Tibial nerve (tissue), 4 donors: Measurements from ENCODE around the gene TRUB1. TPM values are rescaled to one million over a fixed set of nuclear protein-coding genes. Genes with fewer than 3 reads are reported as not detected.

Experiments used
- DNase-seq, 2 donors: peaks; one replicate each; pipeline ENCODE4 v3.0.0-alpha.2; 2019; ENCODE audit warnings: low spot score in 2 of 2
- H3K27ac ChIP-seq, 4 donors: fragments of 200-600 bp; sonication (generic) in 3 of 4; one replicate each; pipeline ENCODE4 v1.5.1; 2017 to 2019; ENCODE audit warnings: mild to moderate bottlenecking in 1 of 4
- H3K27me3 ChIP-seq, 2 donors: fragments of 200-600 bp; sonication (generic) in 1 of 2; one replicate each; pipeline versions ENCODE4 v1.5.1 to v1.6.0; 2017 to 2019
- H3K36me3 ChIP-seq, 3 donors: fragments of 200-600 bp; sonication (generic); one replicate each; pipeline ENCODE4 v1.5.1; 2018 to 2019
- H3K4me1 ChIP-seq, 4 donors: fragments of 200-600 bp; sonication (generic) in 3 of 4; one replicate each; pipeline ENCODE4 v1.5.1; 2017 to 2019
- H3K4me3 ChIP-seq, 4 donors: fragments of 200-600 bp; sonication (generic) in 3 of 4; one replicate each; pipeline ENCODE4 v1.5.1; 2017 to 2019; ENCODE audit warnings: mild to moderate bottlenecking in 1 of 4, moderate library complexity in 1 of 4
- H3K9me3 ChIP-seq, 4 donors: fragments of 200-600 bp; sonication (generic) in 3 of 4; one replicate each; pipeline ENCODE4 v1.5.1; 2017 to 2019
- EP300 ChIP-seq, 2 donors: sonication (generic); formaldehyde crosslinking; IDR thresholded peaks; one replicate each; pipeline ENCODE4 v1.6.1; 2017; ENCODE audit warnings: antibody characterized with exemption in 2 of 2, mild to moderate bottlenecking in 1 of 2
- POLR2A ChIP-seq, 2 donors: fragments of 450-650 bp; IDR thresholded peaks; one replicate each; pipeline ENCODE4 v1.6.1; 2017; ENCODE audit warnings: antibody characterized with exemption in 2 of 2, mild to moderate bottlenecking in 2 of 2, moderate library complexity in 2 of 2
- WGBS, 2 donors: methylation state at CpG; one replicate each; pipeline ENCODE4 v1.1.5; 2018; 5-methylcytosine and 5-hydroxymethylcytosine counted together
- total RNA-seq, 4 donors: library from RNA; depleted of rRNA; stranded (reverse); fragments of >200 nt; gene quantifications; one replicate each; pipeline ENCODE4 v1.1.0, GENCODE V29; 2016
- TF ChIP-seq, protein P1 (sequence below), 5 experiments: fragments of 200-600 bp in 3 of 5; fragments of 450-650 bp in 2 of 5; sonication (generic) in 3 of 5; IDR thresholded peaks; one replicate each; pipeline ENCODE4 v1.5.1; 2016 to 2019; ENCODE audit warnings: antibody characterized with exemption in 5 of 5, mild to moderate bottlenecking in 3 of 5, moderate library complexity in 2 of 5

TRUB1 gene
- total RNA-seq, 4 donors from 2014 or later, result 13.8 to 40.4 (median 28.6) TPM

- WGBS, 2 donors, result 89 to 100% methylated on average over 2 of the region's 2 CpGs
- Histone ChIP-seq H3K4me3 (no peak overlapping the region), H3K36me3 (no peaks in the 10 kb centered on the region), H3K27me3 (no peaks in the 10 kb centered on the region), H3K27ac (no peak overlapping the region), H3K4me1 (no peaks in the 10 kb centered on the region), H3K9me3 (no peaks in the 10 kb centered on the region)
- TF ChIP-seq, protein P1, sequence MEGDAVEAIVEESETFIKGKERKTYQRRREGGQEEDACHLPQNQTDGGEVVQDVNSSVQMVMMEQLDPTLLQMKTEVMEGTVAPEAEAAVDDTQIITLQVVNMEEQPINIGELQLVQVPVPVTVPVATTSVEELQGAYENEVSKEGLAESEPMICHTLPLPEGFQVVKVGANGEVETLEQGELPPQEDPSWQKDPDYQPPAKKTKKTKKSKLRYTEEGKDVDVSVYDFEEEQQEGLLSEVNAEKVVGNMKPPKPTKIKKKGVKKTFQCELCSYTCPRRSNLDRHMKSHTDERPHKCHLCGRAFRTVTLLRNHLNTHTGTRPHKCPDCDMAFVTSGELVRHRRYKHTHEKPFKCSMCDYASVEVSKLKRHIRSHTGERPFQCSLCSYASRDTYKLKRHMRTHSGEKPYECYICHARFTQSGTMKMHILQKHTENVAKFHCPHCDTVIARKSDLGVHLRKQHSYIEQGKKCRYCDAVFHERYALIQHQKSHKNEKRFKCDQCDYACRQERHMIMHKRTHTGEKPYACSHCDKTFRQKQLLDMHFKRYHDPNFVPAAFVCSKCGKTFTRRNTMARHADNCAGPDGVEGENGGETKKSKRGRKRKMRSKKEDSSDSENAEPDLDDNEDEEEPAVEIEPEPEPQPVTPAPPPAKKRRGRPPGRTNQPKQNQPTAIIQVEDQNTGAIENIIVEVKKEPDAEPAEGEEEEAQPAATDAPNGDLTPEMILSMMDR (IDR thresholded peaks at IDR 0.05), result no peak
- TF ChIP-seq EP300 (IDR thresholded peaks at IDR 0.05), result no peak
- no peak for TF ChIP-seq POLR2A (IDR thresholded peaks at IDR 0.05)
- no peak for DNase-seq
These were observed 38.0 kb upstream of the TRUB1 start for GRCh38 chr10:114899982-114900381.

DNA sequence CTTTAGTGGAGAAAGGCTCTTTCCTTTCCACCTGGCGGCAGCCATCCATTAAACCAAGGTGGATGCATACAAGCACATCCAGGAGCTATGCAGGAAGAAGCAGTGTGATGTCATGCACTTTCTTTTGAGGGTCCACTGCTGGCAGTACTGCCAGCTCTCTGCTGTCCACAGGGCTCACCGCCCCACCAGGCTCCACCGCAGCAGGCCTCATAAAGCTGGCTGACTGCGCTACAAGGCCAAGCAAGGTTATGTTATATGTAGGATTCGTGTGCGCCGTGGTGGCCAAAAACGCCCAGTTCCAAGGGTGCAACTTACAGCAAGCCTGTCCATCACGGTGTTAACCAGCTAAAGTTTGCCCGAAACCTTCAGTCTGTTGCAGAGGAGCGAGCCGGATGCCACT lies 37.3 kb upstream of the TRUB1 start:
- no peaks in the 10 kb centered on the region for H3K9me3 ChIP-seq
- TF ChIP-seq POLR2A (IDR thresholded peaks at IDR 0.05) (no peak), EP300 (IDR thresholded peaks at IDR 0.05) (no peak)
- TF ChIP-seq, protein P1 (IDR thresholded peaks at IDR 0.05), result no peak
- WGBS, 2 donors, result 96 to 100% methylated on average over 12 of the region's 12 CpGs
- H3K27me3 ChIP-seq, result no peaks in the 10 kb centered on the region
- no peaks in the 10 kb centered on the region for H3K36me3 ChIP-seq
- H3K4me3 ChIP-seq, result no peak overlapping the region
- no peak overlapping the region for H3K27ac ChIP-seq
- no peaks in the 10 kb centered on the region for H3K4me1 ChIP-seq
- no peak for DNase-seq

DNA sequence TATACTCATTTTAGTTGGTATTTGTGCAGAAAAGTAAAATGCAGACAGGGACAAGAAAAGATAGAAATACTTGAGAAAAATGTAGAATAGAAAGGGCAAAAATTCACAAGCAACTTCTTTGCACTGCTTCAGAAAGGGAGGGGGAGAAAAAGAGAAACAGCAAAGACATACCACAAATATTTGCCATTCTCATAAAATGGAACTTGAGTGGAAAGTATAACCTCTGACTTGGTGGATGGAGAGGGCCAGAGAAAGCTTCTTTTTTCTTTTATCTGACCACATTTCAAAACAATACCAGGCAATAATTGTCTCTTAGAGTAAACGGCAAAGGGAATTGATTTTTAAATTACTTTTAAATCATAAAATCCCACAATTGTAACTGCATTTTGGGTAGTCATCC lies 35.8 kb upstream of the TRUB1 start:
- H3K27me3 ChIP-seq, result no peaks in the 10 kb centered on the region
- 15 to 27% methylated on average over 1 of the region's 1 CpG for WGBS, 2 donors
- TF ChIP-seq, protein P1 (IDR thresholded peaks at IDR 0.05), result no peak
- TF ChIP-seq EP300 (IDR thresholded peaks at IDR 0.05), result no peak
- no peak for TF ChIP-seq POLR2A (IDR thresholded peaks at IDR 0.05)
- H3K9me3 ChIP-seq, result no peaks in the 10 kb centered on the region
- no peak for DNase-seq
- H3K27ac ChIP-seq, result no peak overlapping the region
- no peaks in the 10 kb centered on the region for H3K4me1 ChIP-seq
- H3K36me3 ChIP-seq, result no peaks in the 10 kb centered on the region
- H3K4me3 ChIP-seq, result no peak overlapping the region

DNA sequence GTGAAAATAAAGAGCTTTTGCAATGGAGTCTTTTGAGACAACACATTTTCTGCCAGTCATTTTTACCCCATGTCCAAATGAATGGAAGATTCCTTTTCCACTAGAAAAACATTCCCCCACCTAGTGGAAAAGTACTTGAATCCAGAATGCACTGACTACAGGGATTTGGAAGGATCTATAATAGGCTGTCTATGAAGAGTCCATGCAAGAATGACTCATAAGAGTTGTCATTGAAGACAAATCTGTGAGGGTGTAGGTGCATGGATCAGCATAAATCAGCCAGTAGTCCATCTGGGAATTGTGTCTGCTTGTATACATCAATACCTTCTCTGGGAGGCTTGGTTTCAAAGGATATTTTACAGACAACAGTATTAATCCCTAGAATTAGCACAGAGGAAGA lies 32.5 kb upstream of the TRUB1 start:
- Histone ChIP-seq H3K27me3 (no peaks in the 10 kb centered on the region), H3K4me1 (no peaks in the 10 kb centered on the region), H3K27ac (no peak overlapping the region), H3K9me3 (no peaks in the 10 kb centered on the region), H3K36me3 (no peaks in the 10 kb centered on the region), H3K4me3 (no peak overlapping the region)
- TF ChIP-seq EP300 (IDR thresholded peaks at IDR 0.05), result no peak
- TF ChIP-seq POLR2A (IDR thresholded peaks at IDR 0.05), result no peak
- no peak for DNase-seq

DNA sequence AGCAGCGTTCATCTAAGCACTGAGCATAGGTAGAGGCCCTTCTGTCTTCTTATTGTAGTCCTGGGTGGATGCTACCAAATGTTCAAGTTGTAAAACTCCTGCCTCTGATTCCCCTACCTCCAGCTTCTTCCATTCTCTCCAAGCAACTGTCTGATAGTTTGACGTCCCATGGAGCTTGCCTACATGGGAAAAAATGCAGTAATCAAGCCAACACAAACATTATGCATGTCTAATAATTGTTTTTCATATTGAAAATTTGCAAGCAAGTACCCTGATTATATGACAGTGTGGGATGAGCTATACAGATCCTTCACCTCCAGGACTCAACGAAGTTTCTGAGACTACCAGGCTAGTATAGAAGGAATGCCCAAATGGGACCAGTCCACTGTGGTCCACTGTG lies 31.0 kb upstream of the TRUB1 start:
- no peak overlapping the region for H3K27ac ChIP-seq
- no peak overlapping the region for H3K4me3 ChIP-seq
- no peaks in the 10 kb centered on the region for H3K4me1 ChIP-seq
- no peaks in the 10 kb centered on the region for H3K9me3 ChIP-seq
- TF ChIP-seq, protein P1 (IDR thresholded peaks at IDR 0.05), result no peak
- TF ChIP-seq POLR2A (IDR thresholded peaks at IDR 0.05), result no peak
- no peak for TF ChIP-seq EP300 (IDR thresholded peaks at IDR 0.05)
- no peaks in the 10 kb centered on the region for H3K36me3 ChIP-seq
- no peak for DNase-seq
- no peaks in the 10 kb centered on the region for H3K27me3 ChIP-seq
- WGBS, 2 donors, result 67 to 73% methylated on average over 3 of the region's 3 CpGs

DNA sequence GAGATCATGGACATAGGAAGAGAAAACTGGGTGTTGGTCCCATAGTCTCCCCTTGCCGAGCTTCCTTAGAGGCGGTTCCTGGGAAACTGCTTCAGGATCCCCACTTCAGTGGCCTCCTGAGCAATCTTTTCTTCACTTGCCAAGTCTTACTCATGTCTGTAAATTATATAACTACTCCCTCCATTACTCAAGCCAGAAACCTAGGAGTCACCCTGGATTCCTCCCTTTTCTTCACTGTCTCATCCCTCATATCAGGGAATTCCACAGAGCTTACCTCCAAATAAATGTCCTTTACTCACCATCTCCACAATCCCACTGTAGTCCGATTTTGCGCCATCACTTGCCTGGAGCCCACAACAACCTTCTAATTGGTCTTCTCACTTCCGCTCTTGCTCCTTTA lies 29.1 kb upstream of the TRUB1 start:
- no peak overlapping the region for H3K4me3 ChIP-seq
- DNase-seq, result no peak
- 91 to 95% methylated on average over 5 of the region's 5 CpGs for WGBS, 2 donors
- H3K4me1 ChIP-seq, result no peaks in the 10 kb centered on the region
- no peaks in the 10 kb centered on the region for H3K27me3 ChIP-seq
- H3K27ac ChIP-seq, result no peak overlapping the region
- no peaks in the 10 kb centered on the region for H3K36me3 ChIP-seq
- TF ChIP-seq EP300 (IDR thresholded peaks at IDR 0.05) (no peak), POLR2A (IDR thresholded peaks at IDR 0.05) (no peak)
- TF ChIP-seq, protein P1 (IDR thresholded peaks at IDR 0.05), result no peak
- no peaks in the 10 kb centered on the region for H3K9me3 ChIP-seq
